Measurements from ENCODE around the gene PTPRG.

Gene PTPRG

GRCh38 chr3:61608072-61608471, 46.7 kb downstream of the PTPRG start:
- in situ Hi-C loops (cut with HindIII; ENCODE audit: low pct_ligation_motif_present, low sequenced_read_pairs), result no loop called here
- Histone ChIP-seq H3K27me3 (replicated peaks) (no peaks in the 10 kb centered on the region), H3K4me3 (ENCODE audit: low read depth, low read length) (no peak overlapping the region), H3K27ac (no peak overlapping the region), H3K36me3 (replicated peaks) (no peaks in the 10 kb centered on the region)
- no peak for DNase-seq
- TF ChIP-seq, protein P1, sequence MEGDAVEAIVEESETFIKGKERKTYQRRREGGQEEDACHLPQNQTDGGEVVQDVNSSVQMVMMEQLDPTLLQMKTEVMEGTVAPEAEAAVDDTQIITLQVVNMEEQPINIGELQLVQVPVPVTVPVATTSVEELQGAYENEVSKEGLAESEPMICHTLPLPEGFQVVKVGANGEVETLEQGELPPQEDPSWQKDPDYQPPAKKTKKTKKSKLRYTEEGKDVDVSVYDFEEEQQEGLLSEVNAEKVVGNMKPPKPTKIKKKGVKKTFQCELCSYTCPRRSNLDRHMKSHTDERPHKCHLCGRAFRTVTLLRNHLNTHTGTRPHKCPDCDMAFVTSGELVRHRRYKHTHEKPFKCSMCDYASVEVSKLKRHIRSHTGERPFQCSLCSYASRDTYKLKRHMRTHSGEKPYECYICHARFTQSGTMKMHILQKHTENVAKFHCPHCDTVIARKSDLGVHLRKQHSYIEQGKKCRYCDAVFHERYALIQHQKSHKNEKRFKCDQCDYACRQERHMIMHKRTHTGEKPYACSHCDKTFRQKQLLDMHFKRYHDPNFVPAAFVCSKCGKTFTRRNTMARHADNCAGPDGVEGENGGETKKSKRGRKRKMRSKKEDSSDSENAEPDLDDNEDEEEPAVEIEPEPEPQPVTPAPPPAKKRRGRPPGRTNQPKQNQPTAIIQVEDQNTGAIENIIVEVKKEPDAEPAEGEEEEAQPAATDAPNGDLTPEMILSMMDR (IDR thresholded peaks at IDR 0.05; ENCODE audit: low read depth, low read length, missing control alignments), result no peak

DNA sequence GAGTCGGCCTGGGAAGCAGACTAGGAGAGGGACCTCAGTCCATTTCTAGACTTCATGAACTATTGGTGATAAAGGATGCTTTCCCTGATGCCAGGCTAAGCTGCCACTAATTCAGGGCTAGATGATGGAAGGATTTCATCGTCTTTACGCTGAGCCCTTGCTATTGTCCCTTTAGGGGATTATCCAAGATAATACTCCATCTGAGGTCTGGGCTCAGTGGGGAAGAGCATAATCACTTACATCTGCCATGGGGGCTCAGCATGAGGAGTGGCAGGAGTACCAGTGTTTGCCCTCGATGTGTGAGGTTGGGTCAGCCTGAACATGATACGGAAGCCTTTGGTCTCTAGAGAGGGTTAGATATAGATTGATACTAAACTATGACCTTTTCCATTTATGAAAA, 47.3 kb downstream of the PTPRG start:
- in situ Hi-C loops (cut with HindIII; ENCODE audit: low pct_ligation_motif_present, low sequenced_read_pairs), result no loop called here
- Histone ChIP-seq H3K36me3 (replicated peaks) (no peaks in the 10 kb centered on the region), H3K4me3 (ENCODE audit: low read depth, low read length) (no peak overlapping the region), H3K27ac (no peak overlapping the region), H3K27me3 (replicated peaks) (no peaks in the 10 kb centered on the region)
- DNase-seq, result no peak
- TF ChIP-seq, protein P1 (IDR thresholded peaks at IDR 0.05; ENCODE audit: low read depth, low read length, missing control alignments), result no peak

DNA sequence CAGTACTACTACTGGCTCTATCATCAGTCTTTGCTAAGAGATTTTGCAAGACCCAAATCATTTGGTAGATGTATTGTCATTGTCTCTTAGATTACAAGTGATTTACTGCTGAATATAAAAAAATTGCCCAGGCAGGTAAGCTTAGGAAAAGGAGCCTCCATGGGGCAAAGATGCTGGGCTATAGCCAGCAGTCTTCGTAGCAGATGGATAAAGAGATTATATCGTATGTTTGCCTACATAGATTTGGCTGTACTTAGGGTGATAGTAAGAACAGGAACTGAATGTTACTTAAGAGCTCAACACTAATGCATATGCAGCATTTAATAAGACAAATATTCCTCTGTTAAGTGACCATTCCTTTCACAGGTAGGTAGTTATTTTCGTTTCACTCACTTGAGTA, 48.9 kb downstream of the PTPRG start:
- H3K4me3 ChIP-seq (ENCODE audit: low read depth, low read length), result no peak overlapping the region
- H3K27me3 ChIP-seq (replicated peaks), result no peaks in the 10 kb centered on the region
- in situ Hi-C loops (cut with HindIII; ENCODE audit: low pct_ligation_motif_present, low sequenced_read_pairs), result no loop called here
- TF ChIP-seq, protein P1 (IDR thresholded peaks at IDR 0.05; ENCODE audit: low read depth, low read length, missing control alignments), result no peak
- DNase-seq, result no peak
- H3K36me3 ChIP-seq (replicated peaks), result no peaks in the 10 kb centered on the region
- no peak overlapping the region for H3K27ac ChIP-seq

DNA sequence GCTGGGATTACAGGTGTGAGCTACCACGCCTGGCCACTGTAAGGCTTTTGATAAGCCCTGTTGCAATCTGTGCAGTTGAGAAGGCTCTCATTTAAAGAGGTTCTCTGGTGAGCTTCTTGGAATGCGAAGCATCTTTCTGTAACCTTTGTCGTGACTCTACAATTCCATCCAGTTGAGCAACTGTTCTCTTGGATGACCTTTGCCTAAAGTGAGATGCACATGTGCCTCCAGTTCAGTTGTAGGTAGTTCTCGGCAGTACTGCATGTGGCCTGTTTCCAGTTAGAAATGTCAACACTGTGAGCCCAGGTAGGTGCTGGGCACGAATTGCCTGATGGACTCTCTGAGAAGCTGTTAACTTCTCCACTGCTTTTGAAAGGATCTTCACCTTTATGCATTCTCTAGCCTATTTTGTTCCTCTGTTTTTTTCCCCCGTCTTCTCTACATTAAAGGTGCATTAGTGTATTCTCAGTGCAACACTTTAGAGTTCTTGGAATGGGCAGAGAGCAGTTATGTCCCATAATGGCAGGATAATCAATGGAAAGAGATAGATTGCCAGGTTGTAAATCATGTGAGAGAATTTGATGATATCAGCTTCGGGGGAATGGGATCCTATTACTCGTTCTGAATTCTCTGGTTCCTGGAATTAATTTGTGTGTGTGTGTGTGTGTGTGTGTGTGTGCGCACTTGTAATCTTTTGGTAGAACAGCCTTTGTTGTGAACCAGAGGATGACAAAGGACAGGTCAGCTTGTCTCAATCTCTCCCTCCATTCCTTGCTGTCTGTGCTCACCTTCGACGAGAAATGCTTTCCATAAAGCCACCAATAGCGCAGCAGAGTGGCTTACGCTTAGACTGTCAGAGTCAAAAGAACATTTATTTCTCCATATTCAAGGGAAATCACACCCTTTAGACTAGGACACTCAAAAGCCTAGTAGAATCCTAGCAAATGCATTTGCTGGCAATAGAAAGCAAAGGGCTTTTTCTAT, 51.1 kb downstream of the PTPRG start:
- Histone ChIP-seq H3K27ac (no peak overlapping the region), H3K4me3 (ENCODE audit: low read depth, low read length) (no peak overlapping the region), H3K36me3 (replicated peaks) (no peaks in the 10 kb centered on the region), H3K27me3 (replicated peaks) (no peaks in the 10 kb centered on the region)
- in situ Hi-C loops (cut with HindIII; ENCODE audit: low pct_ligation_motif_present, low sequenced_read_pairs), result no loop called here
- peak; percentile 32 for DNase-seq
- TF ChIP-seq, protein P1 (IDR thresholded peaks at IDR 0.05; ENCODE audit: low read depth, low read length, missing control alignments), result no peak

GRCh38 chr3:61613666-61614065, 52.3 kb downstream of the PTPRG start:
- in situ Hi-C loops (cut with HindIII; ENCODE audit: low pct_ligation_motif_present, low sequenced_read_pairs), result no loop called here
- TF ChIP-seq, protein P1 (IDR thresholded peaks at IDR 0.05; ENCODE audit: low read depth, low read length, missing control alignments), result no peak
- H3K4me3 ChIP-seq (ENCODE audit: low read depth, low read length), result no peak overlapping the region
- no peaks in the 10 kb centered on the region for H3K27me3 ChIP-seq (replicated peaks)
- DNase-seq, result no peak
- no peaks in the 10 kb centered on the region for H3K36me3 ChIP-seq (replicated peaks)
- H3K27ac ChIP-seq, result no peak overlapping the region

Data from brain microvascular endothelial cell (primary cell).